ENCODE results near the gene MB21D2. TPM values are rescaled to one million over a fixed set of nuclear protein-coding genes. Genes with fewer than 3 reads are reported as not detected.
A peak's percentile ranks its signal among the peaks of the same experiment; 100 is the strongest.

The MB21D2 gene
- total RNA-seq, 2 experiments from 2014 or later, result 0.06 TPM; not detected in 1

DNA sequence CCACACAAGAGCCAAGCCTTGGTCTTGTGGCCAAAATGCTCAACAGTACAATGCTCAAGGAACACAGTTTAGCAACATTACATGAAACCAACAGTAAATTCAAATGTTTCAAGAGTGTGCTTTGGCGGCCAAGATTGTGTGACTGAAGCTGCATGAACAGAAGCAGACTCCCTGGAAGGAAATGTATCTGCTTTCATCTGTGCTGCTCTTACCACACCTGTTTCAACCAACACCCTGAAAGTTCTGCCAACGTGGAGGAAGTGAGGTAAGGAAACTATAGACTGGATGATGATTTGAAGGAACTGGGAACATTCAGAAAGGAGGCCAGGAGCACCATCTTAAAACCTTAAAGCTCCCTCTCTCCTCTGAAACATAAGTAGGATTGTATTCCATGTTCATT, 55.7 kb downstream of the MB21D2 start:
- Histone ChIP-seq H3K9me3 (ENCODE audit: low read length) (no peaks in the 10 kb centered on the region), H3K36me3 (ENCODE audit: insufficient read depth, low read length) (no peaks in the 10 kb centered on the region), H3K4me1 (ENCODE audit: insufficient read depth, low read length, poor library complexity, severe bottlenecking) (peaks cover 11% of the 10 kb centered on the region), H3K27ac (ENCODE audit: low read depth, low read length, poor library complexity, severe bottlenecking) (no peak overlapping the region), H3K79me2 (ENCODE audit: insufficient read depth, low read depth, low read length) (no peaks in the 10 kb centered on the region), H3K9me2 (ENCODE audit: insufficient read depth, low read length) (no peaks in the 10 kb centered on the region), H3K4me3 (ENCODE audit: low read depth, low read length, poor library complexity, severe bottlenecking) (no peak overlapping the region), H3K4me2 (ENCODE audit: low read length) (no peak overlapping the region), H4K20me1 (ENCODE audit: insufficient read depth, low read length) (no peaks in the 10 kb centered on the region), H2AFZ (ENCODE audit: low read length) (no peak overlapping the region; the same call in 1 of the 2 replicates)
- ChIA-PET CTCF (ENCODE audit: unreplicated experiment) (no interaction called here), POLR2A (no interaction called here)
- intact Hi-C loops (cut with micrococcal nuclease; ENCODE audit: unreplicated experiment), result no loop called here
- TF ChIP-seq, protein P1, sequence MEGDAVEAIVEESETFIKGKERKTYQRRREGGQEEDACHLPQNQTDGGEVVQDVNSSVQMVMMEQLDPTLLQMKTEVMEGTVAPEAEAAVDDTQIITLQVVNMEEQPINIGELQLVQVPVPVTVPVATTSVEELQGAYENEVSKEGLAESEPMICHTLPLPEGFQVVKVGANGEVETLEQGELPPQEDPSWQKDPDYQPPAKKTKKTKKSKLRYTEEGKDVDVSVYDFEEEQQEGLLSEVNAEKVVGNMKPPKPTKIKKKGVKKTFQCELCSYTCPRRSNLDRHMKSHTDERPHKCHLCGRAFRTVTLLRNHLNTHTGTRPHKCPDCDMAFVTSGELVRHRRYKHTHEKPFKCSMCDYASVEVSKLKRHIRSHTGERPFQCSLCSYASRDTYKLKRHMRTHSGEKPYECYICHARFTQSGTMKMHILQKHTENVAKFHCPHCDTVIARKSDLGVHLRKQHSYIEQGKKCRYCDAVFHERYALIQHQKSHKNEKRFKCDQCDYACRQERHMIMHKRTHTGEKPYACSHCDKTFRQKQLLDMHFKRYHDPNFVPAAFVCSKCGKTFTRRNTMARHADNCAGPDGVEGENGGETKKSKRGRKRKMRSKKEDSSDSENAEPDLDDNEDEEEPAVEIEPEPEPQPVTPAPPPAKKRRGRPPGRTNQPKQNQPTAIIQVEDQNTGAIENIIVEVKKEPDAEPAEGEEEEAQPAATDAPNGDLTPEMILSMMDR (conservative IDR thresholded peaks at IDR 0.05; ENCODE audit: low read length), result no peak
- no peak for TF ChIP-seq EZH2phosphoT487 (IDR thresholded peaks at IDR 0.05; ENCODE audit: borderline replicate concordance, low read depth, low read length)
- BruUV-seq (replicated peaks), result no TSS peak
- DNase-seq (ENCODE audit: low spot score), result peak; percentile 3

DNA sequence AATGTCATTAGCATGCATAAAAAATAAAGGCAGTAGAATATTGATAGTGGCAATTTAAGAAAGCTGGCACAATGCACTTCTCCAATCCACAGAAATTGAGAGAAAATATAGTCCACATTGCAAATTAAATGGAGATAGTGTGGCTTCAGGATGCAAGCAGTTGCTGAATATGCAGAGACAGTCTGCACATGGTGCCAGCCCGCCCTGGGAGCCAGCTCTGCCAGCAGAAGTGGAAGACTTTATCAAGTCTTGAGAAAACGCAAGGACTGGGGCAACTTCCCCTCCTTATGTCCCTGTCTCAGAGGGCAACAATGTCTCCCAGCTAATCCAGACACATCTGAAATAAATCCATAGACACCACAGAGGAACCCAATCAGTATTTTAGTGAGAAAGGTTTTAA, 57.2 kb downstream of the MB21D2 start:
- no peak for DNase-seq (ENCODE audit: low spot score)
- no peak overlapping the region for H3K4me2 ChIP-seq (ENCODE audit: low read length)
- TF ChIP-seq EZH2phosphoT487 (IDR thresholded peaks at IDR 0.05; ENCODE audit: borderline replicate concordance, low read depth, low read length), result no peak
- TF ChIP-seq, protein P1 (conservative IDR thresholded peaks at IDR 0.05; ENCODE audit: low read length), result no peak
- CTCF ChIA-PET (ENCODE audit: unreplicated experiment), result no interaction called here
- no peaks in the 10 kb centered on the region for H3K9me3 ChIP-seq (ENCODE audit: low read length)
- POLR2A ChIA-PET, result interaction anchor here (0.6 kb wide), 2 partner anchors 22 to 188 kb away, joined by 3 to 4 read pairs; no protein-coding TSS in a partner anchor
- H3K27ac ChIP-seq (ENCODE audit: low read depth, low read length, poor library complexity, severe bottlenecking), result no peak overlapping the region
- no peak overlapping the region for H2AFZ ChIP-seq (ENCODE audit: low read length)
- H3K9me2 ChIP-seq (ENCODE audit: insufficient read depth, low read length), result no peaks in the 10 kb centered on the region
- intact Hi-C loops (cut with micrococcal nuclease; ENCODE audit: unreplicated experiment), result no loop called here
- no peak overlapping the region for H3K4me3 ChIP-seq (ENCODE audit: low read depth, low read length, poor library complexity, severe bottlenecking)
- BruUV-seq (replicated peaks), result no TSS peak
- H3K4me1 ChIP-seq (ENCODE audit: insufficient read depth, low read length, poor library complexity, severe bottlenecking), result peaks cover 10% of the 10 kb centered on the region
- H4K20me1 ChIP-seq (ENCODE audit: insufficient read depth, low read length), result no peaks in the 10 kb centered on the region
- H3K36me3 ChIP-seq (ENCODE audit: insufficient read depth, low read length), result no peaks in the 10 kb centered on the region
- no peaks in the 10 kb centered on the region for H3K79me2 ChIP-seq (ENCODE audit: insufficient read depth, low read depth, low read length)

DNA sequence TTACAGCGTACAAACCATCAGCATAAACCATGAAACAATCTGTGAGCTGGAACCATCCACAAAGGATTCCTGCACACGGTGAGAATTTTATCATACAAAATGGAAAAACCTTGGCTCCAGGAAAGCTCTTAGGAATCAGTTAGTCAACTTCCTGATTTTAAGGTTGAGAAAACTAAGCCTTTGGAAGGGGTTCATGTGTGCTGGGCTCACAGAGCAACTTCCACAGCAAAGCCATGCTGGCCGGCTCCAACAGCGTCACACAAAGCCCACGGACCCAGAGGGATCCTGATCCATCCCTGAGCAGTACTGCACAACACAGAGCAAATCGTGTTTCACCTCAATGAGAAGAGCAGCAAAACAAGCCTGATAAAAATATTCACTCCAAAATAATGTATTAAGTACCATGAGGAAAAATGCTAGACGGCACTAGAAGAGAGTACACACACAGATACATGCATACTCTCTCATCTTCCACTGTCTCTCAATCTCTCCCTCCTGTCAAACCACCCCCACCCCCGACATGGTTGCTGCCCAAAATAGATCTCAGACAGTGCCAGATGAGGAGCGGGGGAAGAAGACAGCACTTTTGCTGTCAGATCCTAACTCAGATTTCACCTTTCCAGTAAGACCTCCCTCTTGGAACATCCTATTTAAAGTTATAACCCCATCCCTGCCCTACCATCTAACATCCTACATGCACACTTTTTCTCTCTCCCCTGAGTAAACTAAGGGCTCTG, 58.6 kb downstream of the MB21D2 start:
- intact Hi-C loops (cut with micrococcal nuclease; ENCODE audit: unreplicated experiment), result no loop called here
- DNase-seq (ENCODE audit: low spot score), result no peak
- H3K4me2 ChIP-seq (ENCODE audit: low read length), result no peak overlapping the region

More for the DNA sequence above, 58.6 kb downstream of the MB21D2 start:
- H3K9me2 ChIP-seq (ENCODE audit: insufficient read depth, low read length), result no peaks in the 10 kb centered on the region
- no peak overlapping the region for H3K4me3 ChIP-seq (ENCODE audit: low read depth, low read length, poor library complexity, severe bottlenecking)
- no peaks in the 10 kb centered on the region for H3K79me2 ChIP-seq (ENCODE audit: insufficient read depth, low read depth, low read length)
- no peaks in the 10 kb centered on the region for H3K36me3 ChIP-seq (ENCODE audit: insufficient read depth, low read length)
- no peaks in the 10 kb centered on the region for H4K20me1 ChIP-seq (ENCODE audit: insufficient read depth, low read length)
- ChIA-PET POLR2A (no interaction called here), CTCF (ENCODE audit: unreplicated experiment) (no interaction called here)
- H3K4me1 ChIP-seq (ENCODE audit: insufficient read depth, low read length, poor library complexity, severe bottlenecking), result peaks cover 4% of the 10 kb centered on the region
- no peaks in the 10 kb centered on the region for H3K9me3 ChIP-seq (ENCODE audit: low read length)
- no TSS peak for BruUV-seq (replicated peaks)
- H3K27ac ChIP-seq (ENCODE audit: low read depth, low read length, poor library complexity, severe bottlenecking), result no peak overlapping the region
- TF ChIP-seq EZH2phosphoT487 (IDR thresholded peaks at IDR 0.05; ENCODE audit: borderline replicate concordance, low read depth, low read length), result no peak
- TF ChIP-seq, protein P1 (conservative IDR thresholded peaks at IDR 0.05; ENCODE audit: low read length), result no peak
- no peak overlapping the region for H2AFZ ChIP-seq (ENCODE audit: low read length)

Data from OCI-LY7 (cell line).